Activated CD4-positive, CD25-positive, alpha-beta regulatory T cell treated with anti-CD3 and anti-CD28 coated beads, Interleukin-2, amount 50 U/mL, for 24 hours (primary cell): ENCODE data around the gene CLNS1A.
"Not testable (repeated sequence)": the region's sequence is repeated elsewhere in the genome, so short reads cannot be mapped to it uniquely, and the experiment has no call there.

ENCODE experiments used
- ATAC-seq, 2 donors: fragments of 150-1000 bp; cut with Tn5 transposase; one replicate each; pipeline ENCODE4 v1.10.0; 2021; ENCODE audit warnings: mild to moderate bottlenecking in 1 of 2, moderate library complexity in 1 of 2

CLNS1A gene

DNA sequence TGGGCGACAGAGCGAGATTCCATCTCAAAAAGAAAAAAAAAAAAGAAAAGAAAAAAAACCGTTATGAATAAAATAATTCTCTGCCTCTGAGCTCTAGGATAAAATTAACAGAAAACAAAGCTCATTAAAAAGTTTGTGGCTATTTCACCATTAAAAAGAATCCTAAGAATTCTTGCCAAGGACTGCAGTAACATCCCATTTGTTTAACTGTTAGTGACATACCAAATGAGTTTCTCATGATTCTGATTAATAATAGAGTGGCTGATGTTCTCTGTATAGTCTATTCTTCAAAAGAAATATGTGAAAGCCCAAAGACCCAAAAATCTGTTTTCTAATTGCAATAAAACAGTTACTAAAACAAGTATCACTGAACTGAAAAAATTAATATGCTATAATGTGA lies 19.7 kb downstream of the CLNS1A start:
- ATAC-seq, result no peak

DNA sequence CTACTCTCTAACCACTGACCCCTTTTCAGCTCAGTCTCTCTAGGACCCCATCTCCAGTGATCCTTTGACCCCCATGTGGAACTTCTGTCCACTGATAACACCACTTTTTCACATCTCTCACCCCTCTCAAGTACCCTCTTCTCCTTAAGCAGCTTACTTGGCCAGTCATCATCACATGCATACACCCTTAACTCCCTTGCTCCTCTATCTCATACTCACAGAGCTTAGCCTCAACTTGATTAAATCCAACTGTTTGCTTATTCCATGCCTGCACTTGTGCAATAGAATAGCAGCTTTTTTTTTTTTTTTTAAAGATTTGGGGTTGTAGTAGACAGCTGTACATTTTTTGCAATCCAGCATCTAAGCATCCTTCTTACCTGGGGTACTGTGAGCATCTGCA lies 25.7 kb downstream of the CLNS1A start:
- ATAC-seq, result no peak

DNA sequence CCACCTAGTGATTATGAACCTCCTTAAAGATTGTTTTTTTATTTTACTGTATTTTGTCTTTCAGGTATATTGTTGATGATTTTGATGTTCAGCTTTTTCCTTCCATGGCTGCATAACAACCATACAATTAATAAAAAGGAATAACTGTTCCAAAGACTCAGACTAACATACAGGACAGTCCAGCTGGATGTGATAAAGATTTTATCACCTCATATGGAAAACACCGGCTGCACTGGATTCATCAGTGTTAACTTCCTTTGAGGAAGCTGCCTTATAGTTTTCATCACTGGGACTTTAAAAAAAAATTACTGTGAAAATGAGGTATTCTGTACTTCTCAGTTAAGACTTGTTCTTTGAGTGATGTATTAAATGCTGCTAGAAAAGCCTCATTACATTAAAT lies 28.4 kb downstream of the CLNS1A start:
- ATAC-seq, result no peak

GRCh38 chr11:77604281-77604680 lies 33.3 kb downstream of the CLNS1A start:
- ATAC-seq, result no peak

- peak; percentile 35 to 45 for ATAC-seq
These were observed 35.1 kb downstream of the CLNS1A start for GRCh38 chr11:77602381-77603088.

GRCh38 chr11:77598195-77598594 lies 39.4 kb downstream of the CLNS1A start:
- no peak for ATAC-seq

- ATAC-seq, result no peak
These were observed 41.0 kb downstream of the CLNS1A start for GRCh38 chr11:77596626-77597025.

- ATAC-seq, result no peak
These were observed 43.7 kb downstream of the CLNS1A start for GRCh38 chr11:77593883-77594282.

- no peak for ATAC-seq
These were observed 44.9 kb downstream of the CLNS1A start for GRCh38 chr11:77592727-77593126.

- peak; percentile 8 to 12 for ATAC-seq
These were observed 47.3 kb downstream of the CLNS1A start for GRCh38 chr11:77590194-77590782.

GRCh38 chr11:77589521-77590193 lies 47.9 kb downstream of the CLNS1A start, which contains the start of gene AQP11:
Gene AQP11, plus strand, starts transcription at chr11:77589953. Its CDS starts 40 bp downstream, at chr11:77589993.
- peak; percentile 81 to 83 for ATAC-seq

- peak; percentile 30 to 42 for ATAC-seq
These were observed 48.4 kb downstream of the CLNS1A start for GRCh38 chr11:77589181-77589520.

GRCh38 chr11:77580712-77581337 lies 56.8 kb downstream of the CLNS1A start:
- no peak for ATAC-seq

DNA sequence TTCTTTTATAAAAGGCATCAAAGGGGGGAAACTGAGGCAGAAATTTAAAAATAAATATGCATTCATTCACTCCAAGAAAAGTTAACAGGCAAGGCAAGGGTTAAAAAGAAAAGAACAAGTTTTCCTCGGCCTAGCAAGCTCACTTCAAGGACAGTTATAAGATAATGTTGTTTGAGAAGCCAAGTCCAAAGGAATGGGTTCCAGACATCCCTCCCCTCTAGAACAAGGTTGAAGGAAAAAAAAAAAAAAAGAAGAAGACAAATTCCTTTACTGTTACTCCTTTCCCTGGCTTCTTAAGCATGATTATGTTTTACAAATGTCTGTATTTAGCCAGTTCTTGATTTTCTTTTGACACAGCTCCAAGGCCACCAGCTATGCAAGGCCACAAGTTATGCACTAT lies 62.2 kb downstream of the CLNS1A start:
- not testable (repeated sequence) for ATAC-seq

DNA sequence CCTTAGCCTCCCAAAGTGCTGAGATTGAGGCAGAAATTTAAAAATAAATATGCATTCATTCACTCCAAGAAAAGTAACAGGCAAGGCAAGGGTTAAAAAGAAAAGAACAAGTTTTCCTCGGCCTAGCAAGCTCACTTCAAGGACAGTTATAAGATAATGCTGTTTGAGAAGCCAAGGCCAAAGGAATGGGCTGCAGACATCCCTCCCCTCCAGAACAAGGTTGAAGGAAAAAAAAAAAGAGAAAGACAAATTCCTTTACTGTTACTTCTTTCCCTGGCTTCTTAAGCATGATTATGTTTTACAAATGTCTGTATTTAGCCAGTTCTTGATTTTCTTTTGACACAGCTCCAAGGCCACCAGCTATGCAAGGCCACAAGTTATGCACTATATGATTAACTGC lies 66.7 kb downstream of the CLNS1A start:
- not testable (repeated sequence) for ATAC-seq

DNA sequence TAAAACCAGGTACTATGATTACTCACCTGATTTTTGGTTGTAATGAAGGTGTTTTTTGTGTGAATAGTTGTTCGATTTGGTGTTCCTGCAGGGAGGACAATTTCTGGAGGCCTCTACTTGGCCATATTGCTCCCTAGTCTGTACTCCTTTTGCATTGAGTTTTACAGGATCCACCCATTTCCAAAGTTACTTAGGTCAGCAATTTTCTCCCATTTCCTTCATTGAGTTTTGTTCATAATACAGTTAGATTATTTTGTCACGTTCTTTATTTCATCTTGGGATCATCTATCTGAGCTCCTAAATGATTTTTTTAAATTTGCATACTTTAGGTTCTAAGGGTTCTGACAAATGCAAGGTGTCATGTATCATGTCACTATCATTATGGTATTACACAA lies 67.9 kb downstream of the CLNS1A start:
- ATAC-seq, result no peak

DNA sequence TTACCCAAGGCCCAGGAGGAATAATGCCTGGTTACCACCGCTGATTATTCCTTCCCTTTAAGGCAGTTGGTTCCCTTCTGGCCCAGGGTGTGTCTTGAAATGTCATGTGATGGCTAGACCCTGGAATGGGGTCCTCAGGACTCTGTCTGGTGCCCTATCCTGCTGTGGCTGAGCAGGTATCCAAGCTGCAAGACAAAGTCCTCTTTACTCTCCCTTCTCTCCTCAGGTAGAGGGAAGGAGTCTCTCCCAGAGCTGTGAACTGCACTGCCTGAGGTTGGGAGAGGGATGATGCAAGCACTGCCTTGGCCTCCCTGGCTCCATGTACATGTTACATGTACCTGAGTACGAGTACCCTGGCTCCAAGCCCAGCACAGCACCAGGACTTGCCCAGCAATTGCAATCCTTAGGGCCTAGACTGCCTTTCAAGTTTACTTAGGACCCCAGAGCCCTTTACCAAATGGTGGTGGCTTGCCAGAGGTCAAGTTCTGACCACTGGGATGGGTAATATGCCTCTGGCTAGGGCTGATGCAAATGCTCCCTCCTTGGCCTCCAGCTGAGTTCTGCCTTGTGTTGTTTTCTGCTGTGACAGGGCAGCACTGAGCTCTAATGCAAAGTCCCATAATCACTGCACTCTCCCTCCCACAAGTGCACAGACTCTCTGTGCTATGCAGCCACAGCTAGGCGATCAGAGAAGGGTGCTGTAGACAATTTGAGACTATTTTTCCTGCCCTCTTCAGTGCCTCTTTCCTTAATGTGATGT lies 68.5 kb downstream of the CLNS1A start:
- no peak for ATAC-seq

DNA sequence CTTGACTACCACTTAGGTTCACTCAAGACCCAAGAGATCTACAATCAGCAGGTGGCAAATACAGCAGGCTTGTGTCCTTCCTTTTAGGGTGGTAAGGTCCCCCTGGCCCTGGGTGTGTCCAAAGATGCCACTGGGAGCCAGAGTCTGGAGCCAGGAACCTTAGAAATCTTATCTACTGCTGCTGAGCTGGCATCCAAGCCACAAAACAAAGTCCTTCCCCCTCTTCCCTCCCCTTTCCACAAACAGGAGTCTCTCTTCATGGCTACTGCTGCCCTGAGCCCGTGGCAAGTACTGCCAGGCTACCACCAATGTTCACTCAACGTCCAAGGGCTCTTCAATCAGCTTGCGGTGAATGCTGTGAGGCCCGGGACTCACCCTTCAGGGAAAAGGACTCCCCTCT lies 69.3 kb downstream of the CLNS1A start:
- no peak for ATAC-seq
